Smooth muscle cell (in vitro differentiated cells): ENCODE results near the gene ACKR2. TPM values are rescaled to one million over a fixed set of nuclear protein-coding genes. Genes with fewer than 3 reads are reported as not detected.

Experiments
- DNase-seq: peaks from one replicate; lab custom pipeline; 2025; ENCODE audit not compliant: unreplicated experiment; lab: John Stamatoyannopoulos, UW
- H2AFZ ChIP-seq: fragments of 200-600 bp; sonication (generic); 2 replicates; pipeline ENCODE4 v1.6.0; 2016; ENCODE audit warnings: antibody characterized with exemption, low read depth, mild to moderate bottlenecking
- H3F3A ChIP-seq: fragments of 200-600 bp; sonication (generic); 2 replicates; pipeline ENCODE4 v1.6.0; 2017; ENCODE audit warnings: antibody characterized with exemption, low read depth
- H3K27ac ChIP-seq: fragments of 200-600 bp; sonication (generic); 2 replicates; pipeline ENCODE4 v1.5.1; 2016; ENCODE audit warnings: low read depth, mild to moderate bottlenecking
- H3K27me3 ChIP-seq: fragments of 200-600 bp; sonication (generic); 2 replicates; pipeline ENCODE4 v1.6.1; 2016; ENCODE audit warnings: low read depth, mild to moderate bottlenecking
- H3K36me3 ChIP-seq: fragments of 200-600 bp; sonication (generic); 2 replicates; pipeline ENCODE4 v1.5.1; 2016; ENCODE audit warnings: low read depth
- H3K4me1 ChIP-seq: fragments of 200-600 bp; sonication (generic); 2 replicates; pipeline ENCODE4 v1.5.1; 2016; ENCODE audit warnings: low read depth
- H3K4me2 ChIP-seq: fragments of 200-600 bp; sonication (generic); 2 replicates; pipeline ENCODE4 v1.6.0; 2016; ENCODE audit warnings: mild to moderate bottlenecking
- H3K4me3 ChIP-seq: fragments of 200-600 bp; sonication (generic); 2 replicates; pipeline ENCODE4 v1.5.1; 2016; ENCODE audit warnings: mild to moderate bottlenecking
- H3K79me2 ChIP-seq: fragments of 200-600 bp; sonication (generic); 2 replicates; pipeline ENCODE4 v1.6.0; 2016; ENCODE audit warnings: low read depth, mild to moderate bottlenecking
- H3K9ac ChIP-seq: fragments of 200-600 bp; sonication (generic); 2 replicates; pipeline ENCODE4 v1.6.0; 2016; ENCODE audit warnings: low read depth
- H3K9me3 ChIP-seq: fragments of 200-600 bp; sonication (generic); replicated peaks from 2 replicates; pipeline ENCODE4 v1.5.1; 2016; ENCODE audit warnings: low read depth
- H4K20me1 ChIP-seq: fragments of 200-600 bp; sonication (generic); 2 replicates; pipeline ENCODE4 v1.6.0; 2016; ENCODE audit warnings: low read depth
- WGBS: methylation state at CpG from one replicate; pipeline ENCODE4 v1.1.7; 2016; ENCODE audit warnings: low lambda C conversion rate; 5-methylcytosine and 5-hydroxymethylcytosine counted together
- polyA plus RNA-seq: library from polyadenylated mRNA; unstranded; fragments of >200 nt; fragmentation: Nextera tagmentation; extraction: Ambion mirVana; gene quantifications from 2 replicates; pipeline ENCODE4 v1.2.1, GENCODE V29; 2016
- total RNA-seq: library from RNA; depleted of rRNA; stranded (reverse); fragments of >200 nt; gene quantifications from 2 replicates; pipeline ENCODE4 v1.2.3, GENCODE V29; 2014
- TF ChIP-seq, protein P1 (sequence below): fragments of 200-600 bp; sonication (generic); IDR thresholded peaks from 2 replicates; pipeline ENCODE4 v1.5.1; 2017; ENCODE audit warnings: borderline replicate concordance, mild to moderate bottlenecking, antibody characterized with exemption; ENCODE audit not compliant: insufficient read depth, poor library complexity, severe bottlenecking

The ACKR2 gene
- total and polyA plus RNA-seq, 2 experiments from 2014 or later = 1.1 to 17.2 TPM

GRCh38 chr3:42906848-42907183 is 97.6 kb downstream of the ACKR2 start:
- Histone ChIP-seq H3F3A (no peaks in the 10 kb centered on the region), H3K36me3 (no peaks in the 10 kb centered on the region), H4K20me1 (no peaks in the 10 kb centered on the region), H3K4me3 (no peak overlapping the region), H3K4me2 (no peak overlapping the region), H3K4me1 (no peaks in the 10 kb centered on the region), H3K27me3 (no peaks in the 10 kb centered on the region), H3K79me2 (no peaks in the 10 kb centered on the region), H3K9me3 (no peaks in the 10 kb centered on the region), H2AFZ (no peak overlapping the region), H3K9ac (no peak overlapping the region), H3K27ac (no peak overlapping the region)
- DNase-seq = no peak
- 87% methylated on average over 4 of the region's 4 CpGs for WGBS
- TF ChIP-seq, protein P1, sequence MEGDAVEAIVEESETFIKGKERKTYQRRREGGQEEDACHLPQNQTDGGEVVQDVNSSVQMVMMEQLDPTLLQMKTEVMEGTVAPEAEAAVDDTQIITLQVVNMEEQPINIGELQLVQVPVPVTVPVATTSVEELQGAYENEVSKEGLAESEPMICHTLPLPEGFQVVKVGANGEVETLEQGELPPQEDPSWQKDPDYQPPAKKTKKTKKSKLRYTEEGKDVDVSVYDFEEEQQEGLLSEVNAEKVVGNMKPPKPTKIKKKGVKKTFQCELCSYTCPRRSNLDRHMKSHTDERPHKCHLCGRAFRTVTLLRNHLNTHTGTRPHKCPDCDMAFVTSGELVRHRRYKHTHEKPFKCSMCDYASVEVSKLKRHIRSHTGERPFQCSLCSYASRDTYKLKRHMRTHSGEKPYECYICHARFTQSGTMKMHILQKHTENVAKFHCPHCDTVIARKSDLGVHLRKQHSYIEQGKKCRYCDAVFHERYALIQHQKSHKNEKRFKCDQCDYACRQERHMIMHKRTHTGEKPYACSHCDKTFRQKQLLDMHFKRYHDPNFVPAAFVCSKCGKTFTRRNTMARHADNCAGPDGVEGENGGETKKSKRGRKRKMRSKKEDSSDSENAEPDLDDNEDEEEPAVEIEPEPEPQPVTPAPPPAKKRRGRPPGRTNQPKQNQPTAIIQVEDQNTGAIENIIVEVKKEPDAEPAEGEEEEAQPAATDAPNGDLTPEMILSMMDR = no peak

DNA sequence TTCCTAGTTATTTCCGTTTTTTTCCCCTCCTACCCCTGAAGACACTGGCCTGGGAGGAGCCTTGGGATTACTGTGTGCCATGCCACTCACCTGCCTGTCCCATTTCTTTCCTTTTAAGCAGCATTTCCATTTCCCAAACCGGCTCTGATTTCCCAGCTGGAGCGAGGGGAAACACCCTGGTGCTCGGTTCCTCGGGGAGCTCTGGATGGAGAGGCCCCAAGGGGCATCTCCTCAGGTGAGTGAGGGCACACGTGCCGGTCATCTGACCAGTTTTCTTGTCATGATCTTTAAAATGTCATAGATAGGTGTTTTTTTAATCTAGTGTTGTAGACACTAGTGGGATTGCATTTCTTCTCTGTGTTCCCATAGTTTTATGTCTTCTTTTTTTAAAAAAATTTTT is 99.4 kb downstream of the ACKR2 start:
- WGBS = 88% methylated on average over 7 of the region's 7 CpGs
- H3K9me3 ChIP-seq = no peaks in the 10 kb centered on the region
- H3K27ac ChIP-seq = no peak overlapping the region
- H2AFZ ChIP-seq = no peak overlapping the region
- no peaks in the 10 kb centered on the region for H3F3A ChIP-seq
- no peaks in the 10 kb centered on the region for H4K20me1 ChIP-seq
- TF ChIP-seq, protein P1 = no peak
- H3K4me1 ChIP-seq = no peaks in the 10 kb centered on the region
- DNase-seq = no peak
- no peaks in the 10 kb centered on the region for H3K36me3 ChIP-seq
- H3K9ac ChIP-seq = no peak overlapping the region
- H3K4me3 ChIP-seq = no peak overlapping the region
- H3K27me3 ChIP-seq = no peaks in the 10 kb centered on the region
- no peaks in the 10 kb centered on the region for H3K79me2 ChIP-seq
- H3K4me2 ChIP-seq = no peak overlapping the region

- WGBS = 95% methylated on average over 2 of the region's 2 CpGs
- Histone ChIP-seq H3K79me2 (no peaks in the 10 kb centered on the region), H4K20me1 (no peaks in the 10 kb centered on the region), H3K4me1 (no peaks in the 10 kb centered on the region), H3F3A (no peaks in the 10 kb centered on the region), H2AFZ (no peak overlapping the region), H3K27ac (no peak overlapping the region), H3K36me3 (no peaks in the 10 kb centered on the region), H3K9me3 (no peaks in the 10 kb centered on the region), H3K4me3 (no peak overlapping the region), H3K9ac (no peak overlapping the region), H3K4me2 (no peak overlapping the region), H3K27me3 (no peaks in the 10 kb centered on the region)
- TF ChIP-seq, protein P1 = no peak
- no peak for DNase-seq
Observed at GRCh38 chr3:42911551-42911950, 102.3 kb downstream of the ACKR2 start.

- Histone ChIP-seq H3K27ac (no peak overlapping the region), H3F3A (no peaks in the 10 kb centered on the region), H3K9me3 (no peaks in the 10 kb centered on the region), H3K79me2 (no peaks in the 10 kb centered on the region), H3K4me1 (no peaks in the 10 kb centered on the region), H3K4me3 (no peak overlapping the region), H4K20me1 (no peaks in the 10 kb centered on the region), H3K27me3 (no peaks in the 10 kb centered on the region), H3K4me2 (no peak overlapping the region), H2AFZ (no peak overlapping the region), H3K36me3 (no peaks in the 10 kb centered on the region), H3K9ac (no peak overlapping the region)
- WGBS = 86% methylated on average over 8 of the region's 8 CpGs
- TF ChIP-seq, protein P1 = no peak
- no peak for DNase-seq
Observed at GRCh38 chr3:42914771-42915515, 105.7 kb downstream of the ACKR2 start.
